NCI-H146 treated with DMSO at 0.1 percent for 48 hours (cell line): Measurements from ENCODE around the gene PFDN2.
"Not testable (repeated sequence)": the region's sequence is repeated elsewhere in the genome, so short reads cannot be mapped to it uniquely, and the experiment has no call there.

ENCODE experiments used
- DNase-seq: peaks from one replicate; lab custom pipeline; 2025; ENCODE audit not compliant: unreplicated experiment; lab: John Stamatoyannopoulos, UW

The PFDN2 gene

GRCh38 chr1:161139766-161140165 is 21.9 kb upstream of the PFDN2 start:
- DNase-seq: peak; percentile 4

GRCh38 chr1:161138431-161138830 is 20.6 kb upstream of the PFDN2 start:
- DNase-seq: no peak

GRCh38 chr1:161137881-161138280 is 20.0 kb upstream of the PFDN2 start:
- no peak for DNase-seq

- peak; percentile 15 for DNase-seq
Measured at GRCh38 chr1:161133220-161133740, 15.4 kb upstream of the PFDN2 start.

- DNase-seq: peak; percentile 96
Measured at GRCh38 chr1:161132410-161133219, 14.8 kb upstream of the PFDN2 start, which contains the start of gene DEDD. Gene DEDD (minus strand): TSS chr1:161132667. CDS start chr1:161124462, 8,205 bp downstream.

GRCh38 chr1:161131523-161132409 is 13.9 kb upstream of the PFDN2 start:
- DNase-seq: no peak

GRCh38 chr1:161130266-161130665 is 12.4 kb upstream of the PFDN2 start:
- DNase-seq: no peak

- no peak for DNase-seq
Measured at GRCh38 chr1:161128591-161129420, 11.0 kb upstream of the PFDN2 start.

GRCh38 chr1:161127649-161128048 is 9.8 kb upstream of the PFDN2 start:
- DNase-seq: no peak

- no peak for DNase-seq
Measured at GRCh38 chr1:161122967-161123366, 5.1 kb upstream of the PFDN2 start.

GRCh38 chr1:161121834-161122233 is 4.0 kb upstream of the PFDN2 start:
- DNase-seq: no peak

GRCh38 chr1:161121042-161121650 is 3.3 kb upstream of the PFDN2 start:
- DNase-seq: no peak

GRCh38 chr1:161119092-161119903 is 1.5 kb upstream of the PFDN2 start:
- no peak for DNase-seq

- DNase-seq: not testable (repeated sequence)
Measured at GRCh38 chr1:161115961-161116360, 1.9 kb downstream of the PFDN2 start.

- no peak for DNase-seq
Measured at GRCh38 chr1:161115132-161115711, 2.6 kb downstream of the PFDN2 start.

- no peak for DNase-seq
Measured at GRCh38 chr1:161114556-161114955, 3.3 kb downstream of the PFDN2 start.

- DNase-seq: no peak
Measured at GRCh38 chr1:161113915-161114314, 3.9 kb downstream of the PFDN2 start.

GRCh38 chr1:161111527-161111926 is 6.3 kb downstream of the PFDN2 start:
- no peak for DNase-seq

- DNase-seq: no peak
Measured at GRCh38 chr1:161111117-161111516, 6.7 kb downstream of the PFDN2 start.
